ENCODE measurements around the gene TAF5L.
A peak's percentile ranks its signal among the peaks of the same experiment; 100 is the strongest.

The TAF5L gene

GRCh38 chr1:229642376-229642775 is 16.5 kb upstream of the TAF5L start:
- H3K9ac ChIP-seq (ENCODE audit: low read length) = no peak overlapping the region
- H3K36me3 ChIP-seq (ENCODE audit: control insufficient read depth, insufficient read depth, low read length, severe bottlenecking) = peaks cover 49% of the 10 kb centered on the region
- H3K4me1 ChIP-seq (ENCODE audit: control insufficient read depth, insufficient read depth, low read length) = peaks cover 18% of the 10 kb centered on the region
- no peak overlapping the region for H3K4me3 ChIP-seq (ENCODE audit: low read length)
- no peak for DNase-seq (ENCODE audit: low read depth)
- no peaks in the 10 kb centered on the region for H3K27me3 ChIP-seq (replicated peaks; ENCODE audit: control insufficient read depth, insufficient read depth, low read length)
- H3K9me3 ChIP-seq (ENCODE audit: control insufficient read depth, low read length) = no peaks in the 10 kb centered on the region

GRCh38 chr1:229641306-229641705 is 15.4 kb upstream of the TAF5L start:
- H3K36me3 ChIP-seq (ENCODE audit: control insufficient read depth, insufficient read depth, low read length, severe bottlenecking) = peaks cover 49% of the 10 kb centered on the region
- no peaks in the 10 kb centered on the region for H3K27me3 ChIP-seq (replicated peaks; ENCODE audit: control insufficient read depth, insufficient read depth, low read length)
- no peak for DNase-seq (ENCODE audit: low read depth)
- H3K9ac ChIP-seq (ENCODE audit: low read length) = no peak overlapping the region
- H3K4me3 ChIP-seq (ENCODE audit: low read length) = no peak overlapping the region
- H3K9me3 ChIP-seq (ENCODE audit: control insufficient read depth, low read length) = no peaks in the 10 kb centered on the region
- H3K4me1 ChIP-seq (ENCODE audit: control insufficient read depth, insufficient read depth, low read length) = peaks cover 18% of the 10 kb centered on the region

- DNase-seq (ENCODE audit: low read depth) = no peak
- Histone ChIP-seq H3K36me3 (ENCODE audit: control insufficient read depth, insufficient read depth, low read length, severe bottlenecking) (peaks cover 50% of the 10 kb centered on the region), H3K9me3 (ENCODE audit: control insufficient read depth, low read length) (no peaks in the 10 kb centered on the region), H3K9ac (ENCODE audit: low read length) (no peak overlapping the region), H3K4me1 (ENCODE audit: control insufficient read depth, insufficient read depth, low read length) (peaks cover 18% of the 10 kb centered on the region), H3K27me3 (replicated peaks; ENCODE audit: control insufficient read depth, insufficient read depth, low read length) (no peaks in the 10 kb centered on the region), H3K4me3 (ENCODE audit: low read length) (no peak overlapping the region)
Observed at GRCh38 chr1:229640455-229640854, 14.5 kb upstream of the TAF5L start.

GRCh38 chr1:229637746-229638145 is 11.8 kb upstream of the TAF5L start:
- H3K9me3 ChIP-seq (ENCODE audit: control insufficient read depth, low read length) = no peaks in the 10 kb centered on the region
- H3K9ac ChIP-seq (ENCODE audit: low read length) = no peak overlapping the region
- no peak for DNase-seq (ENCODE audit: low read depth)
- H3K36me3 ChIP-seq (ENCODE audit: control insufficient read depth, insufficient read depth, low read length, severe bottlenecking) = peaks cover 47% of the 10 kb centered on the region
- no peaks in the 10 kb centered on the region for H3K4me1 ChIP-seq (ENCODE audit: control insufficient read depth, insufficient read depth, low read length)
- H3K27me3 ChIP-seq (replicated peaks; ENCODE audit: control insufficient read depth, insufficient read depth, low read length) = no peaks in the 10 kb centered on the region
- H3K4me3 ChIP-seq (ENCODE audit: low read length) = no peak overlapping the region

GRCh38 chr1:229636042-229636441 is 10.1 kb upstream of the TAF5L start:
- DNase-seq (ENCODE audit: low read depth) = no peak
- Histone ChIP-seq H3K27me3 (replicated peaks; ENCODE audit: control insufficient read depth, insufficient read depth, low read length) (no peaks in the 10 kb centered on the region), H3K4me1 (ENCODE audit: control insufficient read depth, insufficient read depth, low read length) (no peaks in the 10 kb centered on the region), H3K9ac (ENCODE audit: low read length) (no peak overlapping the region), H3K4me3 (ENCODE audit: low read length) (no peak overlapping the region), H3K36me3 (ENCODE audit: control insufficient read depth, insufficient read depth, low read length, severe bottlenecking) (peaks cover 47% of the 10 kb centered on the region), H3K9me3 (ENCODE audit: control insufficient read depth, low read length) (no peaks in the 10 kb centered on the region)

- DNase-seq (ENCODE audit: low read depth) = no peak
- Histone ChIP-seq H3K9me3 (ENCODE audit: control insufficient read depth, low read length) (no peaks in the 10 kb centered on the region), H3K27me3 (replicated peaks; ENCODE audit: control insufficient read depth, insufficient read depth, low read length) (no peaks in the 10 kb centered on the region), H3K4me3 (ENCODE audit: low read length) (no peak overlapping the region), H3K4me1 (ENCODE audit: control insufficient read depth, insufficient read depth, low read length) (peaks cover 8% of the 10 kb centered on the region), H3K9ac (ENCODE audit: low read length) (no peak overlapping the region), H3K36me3 (ENCODE audit: control insufficient read depth, insufficient read depth, low read length, severe bottlenecking) (peaks cover 37% of the 10 kb centered on the region)
Observed at GRCh38 chr1:229631966-229632365, 6.0 kb upstream of the TAF5L start.

- Histone ChIP-seq H3K9ac (ENCODE audit: low read length) (no peak overlapping the region), H3K27me3 (replicated peaks; ENCODE audit: control insufficient read depth, insufficient read depth, low read length) (no peaks in the 10 kb centered on the region), H3K4me3 (ENCODE audit: low read length) (no peak overlapping the region), H3K4me1 (ENCODE audit: control insufficient read depth, insufficient read depth, low read length) (peaks cover 9% of the 10 kb centered on the region), H3K9me3 (ENCODE audit: control insufficient read depth, low read length) (no peaks in the 10 kb centered on the region), H3K36me3 (ENCODE audit: control insufficient read depth, insufficient read depth, low read length, severe bottlenecking) (peaks cover 29% of the 10 kb centered on the region)
- DNase-seq (ENCODE audit: low read depth) = no peak
Observed at GRCh38 chr1:229631148-229631547, 5.2 kb upstream of the TAF5L start.

- DNase-seq (ENCODE audit: low read depth) = peak; percentile 63
- no peaks in the 10 kb centered on the region for H3K9me3 ChIP-seq (ENCODE audit: control insufficient read depth, low read length)
- H3K36me3 ChIP-seq (ENCODE audit: control insufficient read depth, insufficient read depth, low read length, severe bottlenecking) = peaks cover 11% of the 10 kb centered on the region
- H3K4me1 ChIP-seq (ENCODE audit: control insufficient read depth, insufficient read depth, low read length) = peaks cover 16% of the 10 kb centered on the region
- H3K9ac ChIP-seq (ENCODE audit: low read length) = no peak overlapping the region
- no peak overlapping the region for H3K4me3 ChIP-seq (ENCODE audit: low read length)
- no peaks in the 10 kb centered on the region for H3K27me3 ChIP-seq (replicated peaks; ENCODE audit: control insufficient read depth, insufficient read depth, low read length)
Observed at GRCh38 chr1:229629261-229629660, 3.3 kb upstream of the TAF5L start.

GRCh38 chr1:229627003-229627402 is 1.1 kb upstream of the TAF5L start:
- peak; percentile 9 for DNase-seq (ENCODE audit: low read depth)

GRCh38 chr1:229625071-229625914 is 629 bp downstream of the TAF5L start:
- Histone ChIP-seq H3K4me3 (ENCODE audit: low read length) (peak overlapping the region; percentile 97), H3K9ac (ENCODE audit: low read length) (peak overlapping the region; percentile 93), H3K36me3 (ENCODE audit: control insufficient read depth, insufficient read depth, low read length, severe bottlenecking) (peaks cover 10% of the 10 kb centered on the region), H3K9me3 (ENCODE audit: control insufficient read depth, low read length) (no peaks in the 10 kb centered on the region), H3K27me3 (replicated peaks; ENCODE audit: control insufficient read depth, insufficient read depth, low read length) (no peaks in the 10 kb centered on the region), H3K4me1 (ENCODE audit: control insufficient read depth, insufficient read depth, low read length) (peaks cover 44% of the 10 kb centered on the region)
- peak; percentile 76 for DNase-seq (ENCODE audit: low read depth)

More at GRCh38 chr1:229627003-229627402, 1.1 kb upstream of the TAF5L start:
- Histone ChIP-seq H3K27me3 (replicated peaks; ENCODE audit: control insufficient read depth, insufficient read depth, low read length) (no peaks in the 10 kb centered on the region), H3K4me3 (ENCODE audit: low read length) (peak overlapping the region; percentile 97), H3K9ac (ENCODE audit: low read length) (peak overlapping the region; percentile 90), H3K36me3 (ENCODE audit: control insufficient read depth, insufficient read depth, low read length, severe bottlenecking) (peaks cover 10% of the 10 kb centered on the region), H3K9me3 (ENCODE audit: control insufficient read depth, low read length) (no peaks in the 10 kb centered on the region), H3K4me1 (ENCODE audit: control insufficient read depth, insufficient read depth, low read length) (peaks cover 28% of the 10 kb centered on the region)

GRCh38 chr1:229624521-229625070 is 1.3 kb downstream of the TAF5L start:
- H3K36me3 ChIP-seq (ENCODE audit: control insufficient read depth, insufficient read depth, low read length, severe bottlenecking) = peaks cover 5% of the 10 kb centered on the region

More at GRCh38 chr1:229624521-229625070, 1.3 kb downstream of the TAF5L start:
- Histone ChIP-seq H3K4me1 (ENCODE audit: control insufficient read depth, insufficient read depth, low read length) (peaks cover 47% of the 10 kb centered on the region), H3K27me3 (replicated peaks; ENCODE audit: control insufficient read depth, insufficient read depth, low read length) (no peaks in the 10 kb centered on the region), H3K9ac (ENCODE audit: low read length) (peak overlapping the region; percentile 93), H3K4me3 (ENCODE audit: low read length) (peak overlapping the region; percentile 96), H3K9me3 (ENCODE audit: control insufficient read depth, low read length) (no peaks in the 10 kb centered on the region)
- DNase-seq (ENCODE audit: low read depth) = no peak
